H1 (cell line): ENCODE measurements around the gene PNMA6E.

ENCODE experiments used
- CTCF ChIP-seq, 3 experiments: IDR thresholded peaks; 1 replicate in 2 of 3; 2 replicates in 1 of 3; pipeline versions ENCODE4 v1.5.1 to v1.6.1; 2011; ENCODE audit warnings: low read length in 3 of 3, mild to moderate bottlenecking in 3 of 3, inconsistent platforms in 2 of 3, low read depth in 1 of 3, moderate library complexity in 1 of 3; ENCODE audit not compliant: insufficient read depth in 1 of 3; ENCODE audit errors: control extremely low read depth in 1 of 3
- EP300 ChIP-seq, 2 experiments: IDR thresholded peaks; 1 replicate in 1 of 2; 2 replicates in 1 of 2; pipeline ENCODE4 v1.6.1; 2011 to 2012; ENCODE audit warnings: low read depth in 2 of 2, low read length in 2 of 2, mild to moderate bottlenecking in 2 of 2, borderline replicate concordance in 1 of 2, inconsistent platforms in 1 of 2, moderate library complexity in 1 of 2
- POLR2AphosphoS5 ChIP-seq: IDR thresholded peaks from 2 replicates; pipeline ENCODE4 v1.6.1; 2011; ENCODE audit warnings: low read depth, low read length
- RAD21 ChIP-seq, 2 experiments: IDR thresholded peaks in 1 of 2; conservative IDR thresholded peaks in 1 of 2; 2 replicates each; pipeline ENCODE4 v1.6.1; 2011; ENCODE audit warnings: low read depth in 2 of 2, low read length in 2 of 2, improper control_type of control experiment in 1 of 2, inconsistent platforms in 1 of 2, mild to moderate bottlenecking in 1 of 2, moderate library complexity in 1 of 2
- TBP ChIP-seq: IDR thresholded peaks from 2 replicates; pipeline ENCODE4 v1.6.1; 2011; ENCODE audit warnings: low read depth, low read length, improper control_type of control experiment
- TCF12 ChIP-seq: IDR thresholded peaks from 2 replicates; pipeline ENCODE4 v1.6.1; 2011; ENCODE audit warnings: low read depth, mild to moderate bottlenecking, low read length
- ZNF274 ChIP-seq: IDR thresholded peaks from 2 replicates; pipeline ENCODE4 v1.7.0; 2012; ENCODE audit warnings: low read length, borderline replicate concordance; ENCODE audit errors: extremely low read depth
- TF ChIP-seq, protein P1 (sequence below): IDR thresholded peaks from 2 replicates; pipeline ENCODE4 v1.6.1; 2012; ENCODE audit warnings: low read length, inconsistent platforms

- TF ChIP-seq CTCF (IDR thresholded peaks at IDR 0.05; ENCODE audit: control extremely low read depth in 1 of 3, insufficient read depth in 1 of 3, low read depth in 1 of 3, low read length in 3 of 3), result no peak
- TF ChIP-seq TBP, result no peak
- TF ChIP-seq, protein P1, sequence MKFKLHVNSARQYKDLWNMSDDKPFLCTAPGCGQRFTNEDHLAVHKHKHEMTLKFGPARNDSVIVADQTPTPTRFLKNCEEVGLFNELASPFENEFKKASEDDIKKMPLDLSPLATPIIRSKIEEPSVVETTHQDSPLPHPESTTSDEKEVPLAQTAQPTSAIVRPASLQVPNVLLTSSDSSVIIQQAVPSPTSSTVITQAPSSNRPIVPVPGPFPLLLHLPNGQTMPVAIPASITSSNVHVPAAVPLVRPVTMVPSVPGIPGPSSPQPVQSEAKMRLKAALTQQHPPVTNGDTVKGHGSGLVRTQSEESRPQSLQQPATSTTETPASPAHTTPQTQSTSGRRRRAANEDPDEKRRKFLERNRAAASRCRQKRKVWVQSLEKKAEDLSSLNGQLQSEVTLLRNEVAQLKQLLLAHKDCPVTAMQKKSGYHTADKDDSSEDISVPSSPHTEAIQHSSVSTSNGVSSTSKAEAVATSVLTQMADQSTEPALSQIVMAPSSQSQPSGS, result no peak
- no peak for TF ChIP-seq EP300 (IDR thresholded peaks at IDR 0.05; ENCODE audit: borderline replicate concordance in 1 of 2, low read depth in 2 of 2, low read length in 2 of 2)
- TF ChIP-seq POLR2AphosphoS5, result no peak
- TF ChIP-seq RAD21 (IDR thresholded peaks at IDR 0.05 in 1 of 2, conservative IDR thresholded peaks at IDR 0.05 in 1 of 2; ENCODE audit: low read depth in 2 of 2, low read length in 2 of 2), result no peak
- no peak for TF ChIP-seq ZNF274
- no peak for TF ChIP-seq TCF12
Observed at GRCh38 chrX:153378607-153379006, 22.5 kb downstream of the PNMA6E start.
